Hair follicle dermal papilla cell (primary cell): ENCODE measurements around the gene SSPN. TPM values are rescaled to one million over a fixed set of nuclear protein-coding genes. Genes with fewer than 3 reads are reported as not detected.

Experiments used
- total RNA-seq: library from RNA; depleted of rRNA; stranded (reverse); fragments of >200 nt; gene quantifications from 2 replicates; pipeline ENCODE4 v1.2.3, GENCODE V29; 2012

Gene SSPN, protein sequence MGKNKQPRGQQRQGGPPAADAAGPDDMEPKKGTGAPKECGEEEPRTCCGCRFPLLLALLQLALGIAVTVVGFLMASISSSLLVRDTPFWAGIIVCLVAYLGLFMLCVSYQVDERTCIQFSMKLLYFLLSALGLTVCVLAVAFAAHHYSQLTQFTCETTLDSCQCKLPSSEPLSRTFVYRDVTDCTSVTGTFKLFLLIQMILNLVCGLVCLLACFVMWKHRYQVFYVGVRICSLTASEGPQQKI
- total RNA-seq = 17.4 and 22.6 TPM in 2 replicates

GRCh38 chr12:26195250-26195640, at the start of gene SSPN:
SSPN (plus strand) TSS chr12:26195573; CDS start chr12:26195673, 100 bp downstream.

Other genes starting within 250 kb of the SSPN start
- gene RASSF8, start 236.9 kb upstream of the SSPN start, total RNA-seq = 194 and 230 TPM in 2 replicates
- gene BHLHE41, start 70.5 kb upstream of the SSPN start, total RNA-seq = 8.6 and 9.4 TPM in 2 replicates